IMR-90 (cell line): Measurements from ENCODE around the gene ARL5C. TPM values are rescaled to one million over a fixed set of nuclear protein-coding genes. Genes with fewer than 3 reads are reported as not detected.

Source experiments
- ATAC-seq: fragments of 200-7000 bp; cut with Tn5 transposase; 2 replicates; pipeline ENCODE4 v1.9.1; 2020; ENCODE audit warnings: low read depth, mild to moderate bottlenecking, moderate library complexity
- BruUV-seq: library from RNA; stranded (reverse); fragments of 400-500 nt; replicated peaks from 2 replicates; lab custom pipeline; 2021; lab: Mats Ljungman, UMichigan
- CTCF ChIA-PET: fragments of 300-600 bp; formaldehyde crosslinking; extraction: SDS; loops from one replicate; lab custom pipeline; 2021; ENCODE audit warnings: antibody characterized with exemption; lab: Yijun Ruan, JAX
- POLR2A ChIA-PET: fragments of 300-600 bp; sonication (Branson Sonifier 250); formaldehyde crosslinking; loops from one replicate; lab custom pipeline; 2022; ENCODE audit warnings: antibody characterized with exemption; ENCODE audit not compliant: unreplicated experiment; lab: Charles Lee
- DNase-seq: peaks from one replicate; pipeline ENCODE4 v3.0.0; 2013
- H2AFZ ChIP-seq: replicated peaks from 2 replicates; pipeline ENCODE3; 2013; ENCODE audit warnings: low read length, mild to moderate bottlenecking; ENCODE audit not compliant: poor library complexity
- H2AK5ac ChIP-seq: 2 replicates; pipeline ENCODE4 v1.6.1; 2013; ENCODE audit warnings: low read depth, low read length, inconsistent platforms
- H2AK9ac ChIP-seq: replicated peaks from 2 replicates; pipeline ENCODE3; 2013; ENCODE audit warnings: mild to moderate bottlenecking, low read depth, low read length, moderate library complexity; ENCODE audit not compliant: poor library complexity
- H2BK120ac ChIP-seq: 2 replicates; pipeline ENCODE4 v1.6.1; 2013; ENCODE audit warnings: low read depth, low read length, inconsistent platforms
- H2BK15ac ChIP-seq: 3 replicates; pipeline ENCODE4 v1.6.1; 2013; ENCODE audit warnings: low read depth, low read length, inconsistent platforms
- H2BK20ac ChIP-seq: 2 replicates; pipeline ENCODE4 v1.6.1; 2013; ENCODE audit warnings: low read depth, mild to moderate bottlenecking, inconsistent platforms, low read length, moderate library complexity
- H2BK5ac ChIP-seq: 2 replicates; pipeline ENCODE4 v1.6.1; 2013; ENCODE audit warnings: mild to moderate bottlenecking, low read depth, low read length, inconsistent platforms; ENCODE audit not compliant: poor library complexity, severe bottlenecking
- H3K14ac ChIP-seq: replicated peaks from 2 replicates; pipeline ENCODE4 v1.6.1; 2013; ENCODE audit warnings: low read depth, low read length, inconsistent platforms
- H3K18ac ChIP-seq: 2 replicates; pipeline ENCODE4 v1.6.1; 2013; ENCODE audit warnings: low read depth, low read length, control low read depth
- H3K23ac ChIP-seq: 2 replicates; pipeline ENCODE4 v1.6.1; 2013; ENCODE audit warnings: low read depth, low read length, inconsistent platforms
- H3K27ac ChIP-seq: 2 replicates; pipeline ENCODE4 v1.5.1; 2013; ENCODE audit warnings: mild to moderate bottlenecking, control low read depth, low read length; ENCODE audit not compliant: insufficient read depth
- H3K27me3 ChIP-seq: 2 replicates; pipeline ENCODE4 v1.6.1; 2013; ENCODE audit warnings: low read length; ENCODE audit not compliant: control insufficient read depth, insufficient read depth
- H3K36me3 ChIP-seq: 2 replicates; pipeline ENCODE4 v1.6.1; 2013; ENCODE audit warnings: low read length, mixed read lengths; ENCODE audit not compliant: control insufficient read depth, insufficient read depth
- H3K4ac ChIP-seq: 2 replicates; pipeline ENCODE4 v1.6.1; 2013; ENCODE audit warnings: low read depth, low read length, inconsistent platforms
- H3K4me1 ChIP-seq: 2 replicates; pipeline ENCODE4 v1.6.1; 2013; ENCODE audit warnings: low read length, mixed read lengths; ENCODE audit not compliant: control insufficient read depth, insufficient read depth
- H3K4me2 ChIP-seq: 2 replicates; pipeline ENCODE4 v1.6.1; 2013; ENCODE audit warnings: low read depth, mild to moderate bottlenecking, control low read depth, low read length, moderate library complexity
- H3K4me3 ChIP-seq: 2 replicates; pipeline ENCODE4 v1.5.1; 2013; ENCODE audit warnings: low read depth, mild to moderate bottlenecking, control low read depth, low read length, moderate library complexity; ENCODE audit not compliant: insufficient read depth
- H3K56ac ChIP-seq: 2 replicates; pipeline ENCODE4 v1.6.1; 2013; ENCODE audit warnings: low read length, inconsistent platforms; ENCODE audit not compliant: insufficient read depth; ENCODE audit errors: extremely low read depth
- H3K79me1 ChIP-seq, 2 experiments: 2 replicates each; pipeline ENCODE4 v1.6.1; 2013; ENCODE audit warnings: low read length in 2 of 2, inconsistent platforms in 1 of 2, low read depth in 1 of 2
- H3K9ac ChIP-seq: 2 replicates; pipeline ENCODE4 v1.6.1; 2013; ENCODE audit warnings: low read depth, low read length, control low read depth
- H3K9me1 ChIP-seq: 2 replicates; pipeline ENCODE4 v1.6.1; 2013; ENCODE audit warnings: low read length, inconsistent platforms; ENCODE audit not compliant: insufficient read depth
- H3K9me3 ChIP-seq: 2 replicates; pipeline ENCODE4 v1.6.1; 2013; ENCODE audit warnings: low read length; ENCODE audit not compliant: control insufficient read depth, insufficient read depth
- H4K20me1 ChIP-seq: 2 replicates; pipeline ENCODE4 v1.6.1; 2013; ENCODE audit warnings: low read length, inconsistent platforms; ENCODE audit not compliant: insufficient read depth
- H4K5ac ChIP-seq: 2 replicates; pipeline ENCODE4 v1.6.1; 2013; ENCODE audit warnings: mild to moderate bottlenecking, low read depth, low read length, control low read depth
- H4K8ac ChIP-seq, 2 experiments: 2 replicates each; pipeline ENCODE4 v1.6.1; 2013; ENCODE audit warnings: low read depth in 2 of 2, low read length in 2 of 2, control low read depth in 1 of 2, inconsistent platforms in 1 of 2
- H4K91ac ChIP-seq: 2 replicates; pipeline ENCODE4 v1.6.1; 2013; ENCODE audit warnings: low read depth, low read length, inconsistent platforms; ENCODE audit not compliant: insufficient read depth
- CEBPB ChIP-seq: IDR thresholded peaks from 2 replicates; pipeline ENCODE4 v1.6.1; 2012; ENCODE audit warnings: low read depth, low read length, improper control_type of control experiment
- FOS ChIP-seq: fragments of 150-350 bp; IDR thresholded peaks from 2 replicates; pipeline ENCODE4 v1.6.1; 2016; ENCODE audit warnings: low read depth, low read length
- MAFK ChIP-seq: IDR thresholded peaks from 2 replicates; pipeline ENCODE4 v1.6.1; 2012; ENCODE audit warnings: low read depth, low read length, improper control_type of control experiment
- NFE2L2 ChIP-seq: fragments of 150-350 bp; IDR thresholded peaks from 2 replicates; pipeline ENCODE4 v1.6.1; 2016; ENCODE audit warnings: low read depth, mild to moderate bottlenecking, low read length
- RFX5 ChIP-seq: IDR thresholded peaks from 2 replicates; pipeline ENCODE4 v1.8.0; 2012; ENCODE audit warnings: low read depth, mild to moderate bottlenecking, low read length, moderate library complexity
- WGBS, 2 experiments: methylation state at CpG; one replicate each; pipeline versions ENCODE4 v1.1.5 to v1.1.7; 2013; ENCODE audit warnings: missing lambda C conversion rate in 2 of 2; ENCODE audit not compliant: insufficient read length in 1 of 2; ENCODE audit errors: extremely low coverage in 2 of 2; 5-methylcytosine and 5-hydroxymethylcytosine counted together
- dilution Hi-C: fragments of 300-500 bp; cut with HindIII; formaldehyde crosslinking; loops from one replicate; pipeline ENCODE4 v1.14.3; 2018; ENCODE audit warnings: low sequenced_read_pairs; ENCODE audit not compliant: unreplicated experiment
- in situ Hi-C: fragments of 300-500 bp; cut with MboI; formaldehyde crosslinking; loops from 3 replicates; pipeline ENCODE4 v1.14.3; 2019; ENCODE audit warnings: low sequenced_read_pairs, inconsistent platforms, mixed read lengths
- intact Hi-C: fragments of 100-400 bp; cut with micrococcal nuclease; formaldehyde crosslinking; loops from 2 replicates; pipeline ENCODE4 v1.10.0; 2022
- polyA plus RNA-seq, 3 experiments: library from polyadenylated mRNA; depleted of rRNA; stranded (reverse); fragments of >200 nt; gene quantifications; 2 replicates each; pipeline ENCODE4 v1.2.3, GENCODE V29; 2012; ENCODE audit warnings: low replicate concordance in 1 of 3
- total RNA-seq: library from RNA; depleted of rRNA; stranded (reverse); fragments of >200 nt; gene quantifications from 2 replicates; pipeline ENCODE4 v1.2.3, GENCODE V29; 2012

Gene ARL5C
- total and polyA plus RNA-seq, 2 of the 4 experiments (the other 2 are of a cell fraction): not detected

DNA sequence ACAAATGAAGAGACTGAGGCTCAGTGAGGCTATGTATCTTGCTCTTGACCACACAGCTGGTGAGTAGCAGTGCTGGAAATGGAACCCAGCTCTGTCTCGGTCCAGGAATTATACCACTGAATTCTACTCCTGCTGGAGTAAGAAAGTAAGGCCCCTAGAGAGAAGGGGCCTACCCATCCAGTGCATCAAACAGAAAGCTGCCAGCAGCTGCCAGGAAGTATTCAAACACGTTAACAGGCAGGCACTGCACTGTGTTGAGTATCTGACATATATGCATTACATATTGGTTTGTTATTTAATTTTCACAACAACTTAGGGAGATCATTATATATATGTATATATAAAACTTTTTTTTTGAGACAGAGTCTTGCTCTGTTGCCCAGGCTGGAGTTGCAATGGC is 4.0 kb downstream of the ARL5C start:
- no peaks in the 10 kb centered on the region for H3K79me1 ChIP-seq
- H2BK20ac ChIP-seq: no peak overlapping the region
- no peak overlapping the region for H2AK5ac ChIP-seq
- H3K9me1 ChIP-seq: peaks cover 6% of the 10 kb centered on the region
- POLR2A ChIA-PET: no interaction called here
- DNase-seq (no peak), ATAC-seq (no peak)
- H2BK15ac ChIP-seq: no peak overlapping the region
- H2AFZ ChIP-seq: no peak overlapping the region
- H2AK9ac ChIP-seq: no peak overlapping the region
- CTCF ChIA-PET: no interaction called here
- no peak overlapping the region for H2BK120ac ChIP-seq
- H3K4ac ChIP-seq: no peak overlapping the region
- no peak overlapping the region for H3K27ac ChIP-seq
- dilution Hi-C loops: no loop called here
- no peak overlapping the region for H4K8ac ChIP-seq
- no peak overlapping the region for H4K91ac ChIP-seq
- H3K36me3 ChIP-seq: no peaks in the 10 kb centered on the region
- H3K27me3 ChIP-seq: peaks cover 30% of the 10 kb centered on the region
- no peak overlapping the region for H3K56ac ChIP-seq
- no peaks in the 10 kb centered on the region for H4K20me1 ChIP-seq
- BruUV-seq: no TSS peak
- no peak overlapping the region for H3K4me3 ChIP-seq
- intact Hi-C loops: no loop called here
- H3K9me3 ChIP-seq: no peaks in the 10 kb centered on the region
- H3K9ac ChIP-seq: no peak overlapping the region
- no peak overlapping the region for H3K4me2 ChIP-seq
- TF ChIP-seq CEBPB (no peak), FOS (no peak), RFX5 (no peak), NFE2L2 (no peak), MAFK (no peak)
- WGBS, 2 experiments: no CpG with 5 or more reads among the region's 2 CpGs
- peaks cover 1% of the 10 kb centered on the region; the same call in 1 of the 2 replicates for H3K4me1 ChIP-seq
- H2BK5ac ChIP-seq: no peak overlapping the region
- H3K14ac ChIP-seq: no peak overlapping the region
- H4K5ac ChIP-seq: no peak overlapping the region
- H3K23ac ChIP-seq: no peak overlapping the region
- H3K18ac ChIP-seq: no peak overlapping the region
- in situ Hi-C loops: no loop called here
